Measurements from ENCODE around the gene ARHGEF1.

ARHGEF1 gene

DNA sequence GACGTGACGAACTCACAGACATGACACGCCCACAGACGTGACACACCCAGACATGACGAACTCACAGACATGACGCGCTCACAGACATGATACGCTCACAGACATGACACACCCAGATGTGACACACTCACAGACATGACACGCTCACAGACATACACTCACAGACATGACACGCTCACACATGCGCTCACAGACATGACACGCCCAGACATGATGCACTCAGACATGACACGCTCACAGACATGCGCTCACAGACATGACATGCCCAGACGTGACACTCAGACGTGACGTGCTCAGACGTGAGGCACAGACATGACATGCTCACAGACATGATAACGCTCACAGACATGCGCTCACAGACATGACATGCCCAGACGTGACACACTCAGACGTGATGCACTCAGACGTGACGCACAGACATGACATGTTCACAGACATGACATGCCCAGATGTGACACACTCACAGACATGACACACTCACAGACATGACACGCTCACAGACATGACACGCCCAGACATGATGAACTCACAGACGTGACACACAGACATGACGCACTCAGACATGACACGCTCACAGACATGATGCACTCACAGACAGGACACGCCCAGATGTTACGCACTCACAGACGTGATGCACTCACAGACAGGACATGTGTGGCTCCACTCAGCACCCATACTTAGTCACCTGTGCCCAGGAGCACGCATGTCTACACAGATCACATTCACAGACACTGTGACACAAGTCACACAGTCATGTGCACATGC lies 37.1 kb downstream of the ARHGEF1 start:
- no peak for DNase-seq (ENCODE audit: low spot score)

DNA sequence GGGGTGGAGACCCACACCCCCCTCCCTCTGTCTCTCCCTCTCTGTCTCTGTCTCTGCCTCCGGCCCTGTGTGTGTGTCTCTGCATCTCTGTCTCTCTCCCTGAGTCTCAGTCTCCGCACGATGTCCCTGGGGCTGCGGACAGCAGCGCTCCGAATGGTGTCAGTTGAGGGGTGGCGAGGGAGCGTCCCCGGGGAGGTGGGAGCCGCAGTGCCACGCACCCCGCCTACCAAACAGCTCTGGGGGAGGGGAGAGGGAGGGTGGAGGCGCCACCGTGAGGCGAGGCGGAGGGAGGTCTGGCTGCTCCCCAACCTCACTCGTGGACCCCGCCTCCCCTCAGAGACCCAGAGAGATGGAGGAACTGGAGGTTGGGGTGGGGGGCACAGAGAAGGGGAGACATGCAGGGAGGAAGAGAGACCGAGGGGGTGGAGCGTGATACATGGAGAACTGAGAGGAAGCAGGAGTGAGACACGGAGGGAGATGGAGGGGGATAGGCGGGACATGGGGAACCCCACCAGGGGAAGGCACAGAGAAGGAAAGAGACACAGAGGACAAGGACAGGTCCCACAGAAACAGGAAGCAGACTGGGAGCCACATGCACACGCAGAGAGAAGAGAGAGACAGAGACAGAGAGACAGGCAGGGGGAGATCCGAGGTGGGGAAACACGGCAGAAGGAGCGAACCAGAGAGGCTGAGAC lies 38.0 kb downstream of the ARHGEF1 start:
- DNase-seq (ENCODE audit: low spot score): no peak

DNA sequence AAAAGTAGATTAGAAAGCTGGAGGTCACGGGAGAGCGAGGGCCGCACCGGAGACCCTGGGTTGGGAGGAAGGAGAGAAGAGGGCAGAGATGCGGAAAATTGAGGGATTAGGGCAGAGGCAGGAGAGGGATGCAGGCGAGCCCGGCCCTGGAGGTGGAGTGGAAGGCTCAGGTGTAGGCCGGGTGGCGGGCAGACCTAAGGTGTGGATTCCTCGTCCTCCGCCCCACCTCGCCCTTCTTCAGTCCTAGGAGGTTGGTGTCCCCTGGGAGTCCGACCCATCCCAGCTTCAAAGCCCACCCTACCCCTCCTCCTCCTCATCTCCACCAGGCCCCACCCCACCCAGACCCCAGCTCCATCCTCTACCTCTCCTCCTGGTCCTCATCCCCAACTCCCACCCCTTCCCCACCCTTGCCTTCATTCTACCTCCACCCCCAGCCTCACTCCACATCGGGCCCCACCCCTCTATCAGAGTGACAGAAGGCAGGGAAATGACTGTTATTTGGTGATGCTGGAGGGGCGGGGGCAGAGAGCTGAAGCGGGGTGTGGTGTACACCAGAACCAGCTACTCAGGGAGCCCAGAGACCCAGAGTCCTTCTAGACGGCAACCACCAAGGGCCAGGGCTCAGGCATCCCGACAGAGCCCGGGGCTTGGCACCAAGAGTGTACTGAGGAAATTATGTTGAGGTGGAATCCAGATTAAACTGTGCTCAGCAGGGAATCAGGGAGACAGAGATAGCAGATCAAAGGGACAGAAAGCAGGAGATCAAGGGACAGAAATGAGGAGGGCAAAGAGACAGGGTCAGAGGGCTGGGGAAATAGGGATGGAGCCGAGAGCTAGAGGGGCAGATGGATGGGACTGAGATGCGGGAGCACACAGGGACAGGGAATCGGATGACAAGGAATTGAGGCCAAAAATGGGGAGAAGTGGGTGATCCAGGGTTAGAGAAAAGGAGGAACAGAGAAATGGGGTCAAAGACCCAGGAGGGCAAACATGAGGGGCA lies 38.9 kb downstream of the ARHGEF1 start:
- DNase-seq (ENCODE audit: low spot score): no peak

DNA sequence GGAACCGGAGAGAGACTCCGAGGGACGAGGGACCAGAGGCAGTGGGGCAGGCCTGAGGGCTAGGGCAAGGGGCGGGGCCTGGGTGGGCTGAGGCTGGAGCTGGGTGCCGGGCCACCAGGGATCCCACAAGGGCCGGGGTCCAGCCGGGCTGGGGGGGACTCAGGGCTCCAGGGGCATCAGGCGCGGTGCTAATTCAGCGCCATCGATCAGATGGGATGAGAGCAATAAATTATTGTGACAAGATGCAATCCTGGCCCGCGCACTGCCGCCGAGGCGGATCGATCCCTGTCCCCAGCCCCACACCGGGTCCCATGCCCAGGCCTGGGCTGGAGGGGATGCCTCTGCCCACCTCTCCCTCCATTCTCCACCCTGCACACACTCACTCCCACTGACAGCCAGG lies 39.6 kb downstream of the ARHGEF1 start:
- no peak for DNase-seq (ENCODE audit: low spot score)

DNA sequence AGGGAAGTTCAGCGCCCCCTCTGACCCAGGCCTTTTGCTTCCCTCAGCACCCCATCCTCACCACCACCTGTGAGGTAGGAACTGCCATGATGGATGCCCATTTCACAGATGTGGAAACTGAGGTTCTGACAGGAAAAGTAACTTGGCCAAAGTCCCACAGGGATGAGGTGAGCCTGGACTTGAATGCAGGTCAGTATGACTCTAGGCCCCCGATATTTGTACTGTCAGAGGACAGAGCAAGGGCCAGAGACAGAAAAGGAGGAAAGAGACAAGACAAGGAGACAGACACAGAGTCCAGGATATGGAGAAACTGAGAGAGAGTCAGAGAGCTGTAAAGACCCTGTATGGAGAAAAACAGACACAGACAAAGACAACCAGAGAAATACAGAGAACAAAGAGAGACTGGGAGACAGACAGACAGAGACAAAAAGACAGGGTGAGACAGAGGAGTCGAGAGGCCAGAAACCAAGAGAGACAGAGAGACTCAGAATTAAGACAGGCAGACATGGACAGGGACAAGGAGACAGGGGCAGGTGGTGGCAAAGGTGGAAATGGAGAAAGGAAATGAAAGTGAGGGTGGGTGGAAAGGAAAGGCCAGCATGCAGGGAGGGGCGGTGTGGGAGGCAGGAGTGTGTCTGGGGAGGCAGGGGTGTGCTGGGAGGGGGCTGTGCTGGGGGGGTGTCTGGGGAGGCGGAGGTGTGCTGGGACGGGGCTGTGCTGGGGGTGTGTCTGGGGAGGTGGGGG lies 40.2 kb downstream of the ARHGEF1 start:
- no peak for DNase-seq (ENCODE audit: low spot score)

DNA sequence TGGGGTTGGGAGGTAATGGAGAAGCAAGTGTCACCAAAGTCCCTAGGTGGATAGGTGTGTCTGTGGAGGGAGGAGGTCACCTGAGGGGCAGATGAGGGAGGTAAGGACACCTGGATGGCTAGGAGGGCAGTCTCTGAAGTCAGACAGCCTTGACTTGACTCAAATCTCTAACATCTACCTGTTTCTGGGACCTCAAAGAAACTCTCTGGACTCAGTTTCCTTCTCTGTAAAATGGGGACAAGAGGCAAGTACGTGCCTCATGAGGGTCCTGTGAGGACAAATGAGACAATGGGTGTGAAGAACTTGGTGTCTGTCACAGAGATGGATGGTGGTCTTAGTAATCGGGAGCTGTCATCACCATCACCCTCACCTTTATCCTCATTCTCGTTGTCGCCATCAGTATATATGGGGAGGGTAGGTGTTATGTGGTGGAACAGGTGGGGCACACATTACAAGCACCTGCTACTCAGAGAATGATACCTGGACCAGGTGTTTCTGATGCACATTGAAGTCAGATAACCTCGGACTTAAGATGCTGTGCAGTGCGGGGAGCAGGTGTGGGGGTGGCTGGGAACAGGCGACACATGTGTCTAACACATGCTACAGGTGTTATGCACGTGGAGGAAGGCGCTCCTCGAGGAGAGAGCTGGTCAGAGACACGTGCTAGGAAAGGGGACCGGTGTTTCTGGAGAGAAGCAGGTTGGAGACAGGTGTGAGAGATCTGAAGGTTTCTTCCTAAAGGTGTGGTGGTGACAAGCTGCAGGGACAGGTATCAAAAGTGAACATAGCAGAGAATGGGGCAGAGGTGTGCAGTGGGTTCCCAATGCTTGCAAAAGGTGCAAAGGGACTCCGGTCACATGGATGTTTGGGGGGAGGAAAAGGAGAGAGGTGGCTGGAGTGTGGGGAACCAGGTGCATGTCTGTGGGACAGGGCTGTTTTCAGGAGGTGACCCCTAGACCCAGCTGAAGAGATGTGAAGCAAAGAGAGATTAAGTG lies 41.5 kb downstream of the ARHGEF1 start:
- no peak for DNase-seq (ENCODE audit: low spot score)

DNA sequence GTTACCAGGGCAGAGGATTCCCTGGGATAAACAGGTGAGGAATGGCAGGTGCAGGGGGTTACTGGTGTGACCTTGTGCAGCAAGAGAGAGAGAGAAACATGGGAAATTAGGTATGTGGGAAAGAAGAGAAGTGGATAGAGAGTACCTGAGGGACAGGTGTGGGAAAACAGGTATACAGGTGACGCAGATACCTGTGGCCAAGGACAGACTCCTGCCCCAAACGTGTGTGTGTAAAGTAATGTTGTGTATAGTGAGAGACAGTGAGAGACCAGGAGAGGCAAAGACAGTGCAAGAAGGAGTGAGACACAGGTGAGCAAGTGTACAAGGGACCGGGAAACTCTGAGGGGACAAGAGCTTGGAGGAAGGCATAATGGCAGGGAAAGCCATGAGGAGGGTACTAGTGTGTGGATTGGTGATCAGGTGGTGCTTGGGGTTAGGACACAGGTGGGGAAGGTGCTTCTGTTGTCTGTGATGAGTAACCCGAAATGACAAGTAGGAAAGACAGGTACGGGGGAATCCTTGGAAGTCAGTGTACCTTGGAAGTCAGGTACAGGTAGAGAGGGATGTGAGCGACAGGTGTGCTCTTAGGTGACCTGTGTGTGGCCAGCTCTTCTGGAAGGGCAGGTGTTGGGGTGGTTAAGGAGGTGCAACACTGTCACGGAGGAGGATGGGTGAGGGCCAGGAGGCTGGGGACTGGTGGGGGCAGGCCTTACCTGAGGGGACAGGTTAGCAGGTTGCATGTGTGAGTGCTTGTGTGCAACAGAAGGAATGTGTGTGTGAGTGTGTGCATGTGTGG lies 42.4 kb downstream of the ARHGEF1 start:
- DNase-seq (ENCODE audit: low spot score): no peak

DNA sequence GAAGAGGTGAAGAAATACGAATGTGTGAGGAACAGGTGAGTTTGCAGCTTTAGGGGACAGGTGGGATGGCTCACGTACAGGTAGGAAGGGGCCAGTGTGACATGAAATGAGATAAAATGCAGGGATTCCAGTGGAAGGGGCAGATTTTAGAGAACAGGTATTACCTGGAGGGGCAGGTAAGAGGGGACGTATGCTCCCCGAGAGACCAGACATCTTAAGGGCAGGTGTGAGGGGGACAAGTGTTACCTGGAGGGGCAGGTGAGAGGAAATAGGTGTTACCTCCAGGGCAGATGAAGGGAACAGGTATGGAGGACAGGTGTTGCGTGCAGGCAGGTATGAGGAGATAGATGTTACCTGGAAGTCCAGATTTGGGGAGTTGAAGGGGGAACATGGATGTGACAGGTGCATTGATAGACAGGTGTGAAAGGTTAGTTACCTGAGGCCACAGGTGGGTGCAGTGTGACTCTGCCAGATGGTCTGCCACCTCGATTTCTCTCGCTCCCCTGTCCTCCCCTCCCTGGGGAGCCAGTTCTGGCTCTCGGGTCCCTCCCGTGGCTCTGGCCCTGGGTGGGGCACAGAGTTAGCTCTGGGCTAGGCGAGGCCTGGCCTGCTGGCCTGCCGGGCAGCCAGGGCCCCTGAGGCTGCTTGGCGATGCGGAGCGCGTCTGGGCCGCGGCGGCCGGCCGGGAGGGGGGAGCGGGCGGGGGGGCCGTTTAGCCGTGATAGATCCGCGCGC lies 43.2 kb downstream of the ARHGEF1 start:
- DNase-seq (ENCODE audit: low spot score): no peak

DNA sequence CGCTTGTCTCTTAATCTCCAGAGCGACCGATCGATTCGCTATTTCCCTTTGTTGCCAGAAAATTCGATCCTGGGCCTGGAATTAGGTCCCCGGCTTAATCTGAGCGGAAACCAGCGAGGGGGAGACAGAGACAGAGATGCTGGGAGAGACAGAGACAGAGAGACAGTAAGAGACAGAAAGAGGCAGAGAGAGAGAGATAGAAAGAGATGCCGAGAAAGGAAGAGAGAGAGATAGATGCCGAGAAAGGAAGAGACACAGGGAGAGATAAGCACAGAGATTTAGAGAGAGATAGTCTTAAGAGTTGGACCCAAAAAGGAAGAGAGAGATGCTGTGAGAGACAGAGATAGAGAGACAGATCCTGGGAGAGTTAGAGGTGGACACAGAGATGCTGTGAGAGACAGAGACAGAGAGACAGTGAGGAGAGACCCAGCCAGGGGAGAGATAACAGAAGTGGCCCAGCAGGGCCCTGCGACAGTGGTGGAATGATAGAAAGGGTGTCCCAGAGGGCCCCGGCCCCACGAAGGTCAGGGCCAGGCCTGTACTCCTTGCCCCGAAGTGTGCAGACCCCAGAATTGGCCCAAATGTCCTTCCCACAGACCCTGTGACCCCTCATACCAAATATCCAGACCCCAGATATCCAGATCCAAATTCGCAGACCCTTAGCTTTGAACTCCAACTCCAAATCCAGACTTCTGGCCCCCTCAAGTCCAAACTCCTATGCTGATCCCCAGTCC lies 43.9 kb downstream of the ARHGEF1 start:
- DNase-seq (ENCODE audit: low spot score): no peak

DNA sequence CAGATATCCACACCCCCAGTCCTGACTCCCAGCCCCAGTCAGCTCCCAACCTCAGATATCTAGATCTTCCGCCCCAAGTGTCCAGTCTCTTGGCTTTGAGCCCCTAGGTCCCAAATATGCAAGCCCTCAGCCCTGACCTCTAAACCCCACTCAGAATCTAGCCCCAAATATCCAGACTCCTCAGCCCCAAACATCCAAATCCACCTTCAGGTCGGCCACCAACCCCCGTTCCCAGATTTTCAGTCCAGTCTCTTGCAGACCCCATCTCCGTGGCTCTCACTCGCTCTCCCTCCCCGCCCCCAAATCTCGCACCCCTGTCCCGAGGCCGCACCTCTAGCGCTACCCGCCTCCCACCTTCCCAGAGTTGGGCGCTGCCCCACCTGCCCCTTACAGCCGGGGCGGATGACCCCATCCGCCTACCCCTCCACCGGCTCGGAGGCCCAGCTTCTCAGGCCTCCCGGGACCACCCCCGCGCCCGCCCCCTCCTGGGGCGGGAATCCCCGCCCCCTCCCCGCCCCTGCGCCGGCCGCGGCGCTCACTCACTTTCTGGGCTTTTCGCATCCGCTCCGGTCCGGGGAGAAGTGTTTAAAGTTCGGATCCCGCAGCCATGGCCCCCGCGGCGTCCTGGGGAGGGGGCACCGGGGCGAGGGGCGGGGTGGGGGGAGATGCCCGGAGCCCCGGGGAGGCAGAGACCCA lies 44.7 kb downstream of the ARHGEF1 start:
- no peak for DNase-seq (ENCODE audit: low spot score)

DNA sequence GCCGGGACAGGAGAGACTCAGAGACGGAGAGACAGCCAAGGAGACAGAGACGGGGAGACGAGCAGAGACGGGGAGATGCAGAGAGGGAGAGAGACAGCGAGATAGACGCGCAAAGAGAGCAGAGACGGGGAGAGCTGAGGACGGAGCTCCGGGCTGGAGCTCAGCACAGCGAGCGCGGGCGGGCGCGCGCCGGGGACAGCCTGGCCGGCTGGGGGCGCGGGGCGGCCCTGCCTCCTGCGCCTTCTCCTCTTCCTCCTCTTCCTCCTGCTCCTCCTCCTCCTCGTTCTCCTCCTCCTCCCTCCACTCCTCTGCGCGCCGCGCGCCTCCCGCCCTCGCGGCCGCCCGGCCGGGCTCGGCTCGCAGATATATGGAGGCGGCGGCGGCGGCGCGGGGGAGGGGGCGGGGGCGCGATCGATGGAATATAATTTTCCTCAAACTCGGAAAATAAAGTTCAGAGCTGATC lies 45.3 kb downstream of the ARHGEF1 start, which contains the start of gene ERFL:
Gene ERFL (minus strand): TSS at position 229 of the 463 bp plus-strand sequence. CDS start 15,530 bp downstream, outside the sequence.
- DNase-seq (ENCODE audit: low spot score): no peak

DNA sequence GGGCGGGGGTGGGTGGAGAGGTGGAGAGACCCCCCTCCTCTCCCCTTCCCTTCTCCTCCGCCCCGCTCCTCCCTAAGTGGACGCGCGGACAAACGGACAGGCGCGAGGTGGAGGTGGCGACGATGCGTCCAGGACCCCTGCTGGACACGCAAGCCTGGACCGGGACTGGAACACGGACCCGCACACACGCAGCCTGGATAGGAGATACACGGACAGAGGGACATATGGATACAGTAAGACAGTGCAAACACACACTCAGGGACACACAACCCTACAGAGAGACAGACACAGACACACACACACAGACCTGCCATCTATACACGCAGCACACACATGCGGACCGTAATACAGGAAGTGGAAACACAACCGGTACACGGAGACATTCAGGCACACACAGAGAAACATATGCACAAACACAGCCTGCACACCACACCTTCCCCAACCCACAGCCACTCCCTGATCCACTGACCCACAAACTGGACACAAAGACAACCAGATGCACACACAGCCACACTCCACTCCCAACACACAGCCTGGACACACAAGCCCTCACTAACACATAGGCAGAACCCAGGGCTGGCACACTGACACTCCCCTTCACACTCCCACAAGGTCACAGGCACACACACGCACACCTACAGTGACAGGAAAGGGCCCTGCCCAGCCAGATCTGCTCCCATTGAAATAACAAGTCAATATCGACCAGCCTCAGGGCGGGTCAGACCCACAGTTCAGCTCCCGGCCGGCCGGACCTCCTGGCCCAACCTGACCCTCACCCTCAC lies 46.0 kb downstream of the ARHGEF1 start:
- no peak for DNase-seq (ENCODE audit: low spot score)

DNA sequence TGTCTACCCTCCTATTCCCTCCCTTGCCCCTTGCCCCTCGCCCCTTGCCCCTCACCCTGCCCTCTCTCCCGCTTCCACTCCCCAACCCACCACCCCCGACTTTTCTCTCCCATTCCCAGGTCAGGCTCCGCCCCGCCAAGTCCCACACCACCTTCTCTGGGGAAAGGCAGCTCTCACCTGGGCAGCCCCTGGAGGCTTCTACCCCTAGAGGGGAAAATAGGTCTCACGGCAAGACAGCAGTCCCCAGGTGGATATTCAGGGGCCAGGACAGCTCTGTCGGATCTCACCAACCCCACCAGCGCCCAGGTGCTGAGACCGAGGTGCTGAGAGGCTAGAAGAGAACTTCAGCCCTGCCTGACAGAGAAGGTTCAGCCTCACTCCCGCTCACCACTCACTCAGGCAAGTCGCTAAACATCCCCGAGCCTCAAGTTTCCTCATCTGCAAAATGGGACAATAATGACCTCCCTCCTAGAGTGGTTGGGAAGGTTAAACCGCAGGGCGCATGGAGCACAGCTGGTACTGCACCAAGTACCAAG lies 46.6 kb downstream of the ARHGEF1 start:
- DNase-seq (ENCODE audit: low spot score): no peak

DNA sequence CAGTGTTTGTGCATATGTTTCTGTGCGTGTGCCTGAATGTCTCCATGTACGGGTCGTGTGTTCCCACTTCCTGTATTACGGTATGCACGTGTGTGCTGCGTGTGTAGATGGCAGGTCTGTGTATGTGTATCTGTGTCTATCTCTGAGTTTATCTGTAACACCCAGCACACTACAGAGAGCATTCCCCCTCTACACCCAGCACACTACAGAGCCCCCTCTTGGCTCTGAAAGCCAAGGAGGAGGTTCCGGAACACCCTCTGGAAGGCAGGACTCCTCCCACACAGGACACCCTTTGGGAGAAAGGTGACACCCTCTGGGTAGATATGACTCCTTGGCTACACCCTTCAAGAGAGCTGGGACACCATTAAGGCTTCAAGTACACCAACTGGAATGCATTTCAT lies 47.3 kb downstream of the ARHGEF1 start:
- DNase-seq (ENCODE audit: low spot score): no peak

DNA sequence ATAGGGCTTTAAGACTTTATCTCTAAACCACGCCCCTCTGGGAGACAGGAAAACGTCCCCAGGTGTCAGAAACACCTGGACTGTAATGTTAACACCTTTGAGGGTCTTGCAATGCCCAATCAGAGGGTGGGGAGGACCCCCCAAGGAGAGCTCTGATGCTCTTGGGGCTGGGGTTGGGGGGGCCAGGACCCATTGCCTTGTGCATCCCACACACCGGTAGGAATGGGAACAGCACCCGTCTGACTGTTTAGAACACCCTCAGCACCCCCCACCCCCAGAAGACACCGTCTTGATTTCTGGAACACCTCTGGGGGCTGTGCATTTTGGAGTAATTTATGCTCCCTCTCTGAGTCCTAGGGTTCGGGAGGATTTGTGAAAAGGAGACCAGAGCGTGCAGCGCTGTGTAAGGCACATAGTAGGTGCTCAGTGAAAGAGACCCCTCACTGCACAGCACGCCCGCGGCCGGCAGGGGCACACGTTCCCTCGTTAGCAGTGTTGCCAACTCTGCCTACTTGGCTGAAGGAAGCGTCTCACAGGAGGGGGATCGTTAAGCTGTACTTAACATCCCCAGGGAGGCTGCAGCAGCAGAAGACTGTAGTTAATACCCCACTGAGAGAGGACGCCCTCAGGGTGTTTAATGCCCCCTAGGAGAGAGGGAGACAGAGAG lies 48.1 kb downstream of the ARHGEF1 start:
- no peak for DNase-seq (ENCODE audit: low spot score)

DNA sequence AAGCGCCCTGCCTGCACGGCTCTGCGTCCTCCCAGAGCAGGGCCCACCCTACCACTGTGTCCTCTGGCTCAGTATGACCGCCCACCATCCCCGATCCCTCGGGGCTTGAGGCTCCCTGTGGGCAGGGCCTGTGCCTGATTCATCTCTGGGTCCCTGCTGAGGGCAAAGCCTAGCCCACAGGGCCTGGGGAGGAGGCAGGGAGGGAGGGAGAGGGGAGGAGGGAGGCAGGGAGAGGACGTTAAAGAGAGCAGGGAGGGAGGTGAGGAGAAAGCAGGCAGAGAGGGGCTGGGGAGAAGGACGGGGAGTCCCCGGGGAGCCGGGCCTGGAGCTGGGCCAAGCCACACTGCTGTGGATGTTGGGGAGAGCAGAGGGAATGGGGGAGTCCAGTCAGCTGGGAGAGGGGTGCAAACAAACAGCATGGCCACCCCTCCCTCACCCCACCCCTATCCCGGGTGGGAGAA lies 49.3 kb downstream of the ARHGEF1 start:
- DNase-seq (ENCODE audit: low spot score): no peak
